Gastrocnemius medialis (tissue), 4 donors: ENCODE measurements around the gene LAMB2. TPM values are rescaled to one million over a fixed set of nuclear protein-coding genes. Genes with fewer than 3 reads are reported as not detected.

Source experiments
- ATAC-seq, 2 donors: fragments of 150-250 bp; one replicate each; pipeline ENCODE4 v1.9.1; 2016
- DNase-seq, 2 donors: peaks; one replicate each; pipeline ENCODE4 v3.0.0-alpha.2; 2019
- H3K27ac ChIP-seq, 4 donors: fragments of 200-600 bp; sonication (generic); 1 replicate in 1 of 4; 2 replicates in 3 of 4; pipeline ENCODE4 v1.5.1; 2016 to 2018; ENCODE audit warnings: mild to moderate bottlenecking in 2 of 4, moderate library complexity in 1 of 4
- H3K27me3 ChIP-seq, 3 donors: fragments of 200-600 bp; sonication (generic) in 2 of 3; 1 replicate in 1 of 3; 2 replicates in 2 of 3; pipeline versions ENCODE4 v1.5.1 to v1.6.0; 2016 to 2019; ENCODE audit warnings: mild to moderate bottlenecking in 1 of 3, moderate library complexity in 1 of 3
- H3K36me3 ChIP-seq, 2 donors: fragments of 200-600 bp; sonication (generic) in 1 of 2; one replicate each; pipeline ENCODE4 v1.5.1; 2017 to 2018
- H3K4me1 ChIP-seq, 2 donors: fragments of 200-600 bp; sonication (generic) in 1 of 2; one replicate each; pipeline ENCODE4 v1.5.1; 2016 to 2017; ENCODE audit warnings: mild to moderate bottlenecking in 2 of 2
- H3K4me3 ChIP-seq, 4 donors: fragments of 200-600 bp; sonication (generic) in 3 of 4; 1 replicate in 1 of 4; 2 replicates in 3 of 4; pipeline ENCODE4 v1.5.1; 2016 to 2019; ENCODE audit warnings: mild to moderate bottlenecking in 2 of 4
- H3K9me3 ChIP-seq, 3 donors: fragments of 200-600 bp; sonication (generic) in 2 of 3; 1 replicate in 1 of 3; 2 replicates in 2 of 3; pipeline ENCODE4 v1.5.1; 2016 to 2019
- CTCF ChIP-seq, 5 experiments: fragments of 450-650 bp in 3 of 5; fragments of 200-600 bp in 2 of 5; sonication (generic) in 2 of 5; IDR thresholded peaks in 4 of 5; conservative IDR thresholded peaks in 1 of 5; 1 replicate in 4 of 5; 2 replicates in 1 of 5; pipeline ENCODE4 v1.5.1; 2016 to 2019; ENCODE audit warnings: antibody characterized with exemption in 5 of 5, mild to moderate bottlenecking in 3 of 5, moderate library complexity in 3 of 5
- POLR2A ChIP-seq, 2 donors: fragments of 450-650 bp; IDR thresholded peaks; one replicate each; pipeline ENCODE4 v1.6.1; 2017; ENCODE audit warnings: antibody characterized with exemption in 2 of 2, mild to moderate bottlenecking in 2 of 2, moderate library complexity in 2 of 2
- in situ Hi-C, 4 donors: fragments of 200-750 bp; cut with MboI; loops; one replicate each; pipeline versions ENCODE4 v1.15.0 to v1.8.0; 2017; ENCODE audit warnings: low sequenced_read_pairs in 4 of 4
- intact Hi-C: fragments of 100-400 bp; cut with DNase I; formaldehyde crosslinking; loops from one replicate; pipeline ENCODE4 v1.15.1; 2023; ENCODE audit warnings: low total_unique reads
- total RNA-seq, 4 donors: library from RNA; depleted of rRNA; stranded (reverse); fragments of >200 nt; gene quantifications; one replicate each; pipeline versions ENCODE4 v1.1.0 to v1.2.3, GENCODE V29; 2016

LAMB2 gene
- total RNA-seq = 100 to 1,000 TPM; 154 to 355 (median 243) TPM

DNA sequence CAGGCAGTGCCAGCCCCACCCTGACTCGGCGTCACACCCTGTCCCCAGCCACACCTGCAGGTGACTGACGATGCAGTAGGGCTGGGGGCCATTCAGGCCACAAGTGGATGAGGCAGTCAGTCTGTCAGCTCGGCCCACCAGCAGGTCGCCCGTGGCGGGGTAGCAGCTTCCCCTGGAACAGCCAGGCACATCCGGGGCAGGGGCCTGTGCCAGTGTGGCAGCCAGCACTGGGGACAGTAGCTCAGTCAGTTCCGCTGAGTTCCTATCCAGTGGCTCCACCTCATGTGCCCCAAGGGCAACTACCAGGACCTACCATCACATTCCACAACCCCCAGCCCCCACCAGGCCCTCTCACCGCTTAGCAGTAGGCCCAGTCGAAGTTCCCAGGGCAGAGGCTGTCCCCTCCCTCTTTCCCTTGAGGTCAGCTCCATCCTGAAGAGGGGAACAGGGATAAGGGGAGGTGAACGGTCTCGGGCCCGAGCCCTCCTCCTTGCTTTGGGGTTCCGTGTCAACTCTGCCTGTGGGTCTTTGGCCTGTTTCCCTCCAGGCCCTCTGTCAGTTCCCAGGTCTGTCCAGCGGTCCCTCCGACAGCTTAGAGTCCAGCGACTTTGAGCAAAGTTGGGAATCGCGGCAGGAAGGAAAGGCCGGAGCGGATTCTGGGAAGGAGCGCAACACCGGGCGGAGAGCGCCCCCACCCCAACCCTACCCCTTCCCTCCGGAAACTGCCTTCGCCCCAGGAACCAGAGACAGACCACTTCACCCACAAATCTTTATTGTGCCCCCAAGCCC is at the start of gene LAMB2:
Gene LAMB2, minus strand, starts transcription at position 614 of the 789 bp plus-strand sequence. Its CDS starts 183 bp downstream, at position 431.
- Histone ChIP-seq H3K4me3 (peak within 1 kb of the TSS; percentile 79 to 100 (median 90)), H3K36me3 (peaks cover 0 to 21% of the 10 kb centered on the region in 2 donors), H3K27ac (peak within 1 kb of the TSS; percentile 90 to 96 (median 94)), H3K27me3 (no peaks in the 10 kb centered on the region), H3K4me1 (peaks cover 19 to 42% of the 10 kb centered on the region in 2 donors), H3K9me3 (no peaks in the 10 kb centered on the region)
- DNase-seq (peak; percentile 59 to 76), ATAC-seq (peak; percentile 86 to 93)
- intact Hi-C loops (loop anchor here (1.0 to 5.0 kb wide), 4 partner anchors 12 to 110 kb away; partner anchors contain the start of genes KLHDC8B, NDUFAF3, QRICH1 and USP19), in situ Hi-C loops (no loop called here)
- TF ChIP-seq POLR2A (IDR thresholded peaks at IDR 0.05) (peak; percentile 52 to 55), CTCF (IDR thresholded peaks at IDR 0.05 in 4 of 5, conservative IDR thresholded peaks at IDR 0.05 in 1 of 5) (peak in 1 of 5 experiments; percentile 9)

DNA sequence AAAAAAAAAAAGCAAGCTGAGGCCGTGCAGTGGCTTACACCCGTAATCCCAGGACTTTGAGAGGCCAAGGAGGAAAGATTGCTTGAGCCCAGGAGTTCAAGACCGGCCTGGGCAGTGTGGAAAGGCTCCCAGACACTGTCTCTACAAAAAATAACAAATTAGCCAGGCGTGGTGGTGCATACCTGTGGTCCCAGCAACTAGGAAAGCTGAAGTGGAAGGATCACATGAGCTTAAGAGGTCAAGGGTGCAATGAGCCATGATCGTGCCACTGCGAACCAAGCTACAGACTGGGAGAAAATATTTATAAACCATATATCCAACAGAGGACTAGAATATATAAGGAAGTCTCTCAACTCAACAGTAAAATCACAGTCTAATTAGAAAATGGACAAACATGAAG is 48.5 kb upstream of the LAMB2 start:
- H3K27me3 ChIP-seq = no peaks in the 10 kb centered on the region
- peaks cover 0 to 4% of the 10 kb centered on the region in 2 donors for H3K4me1 ChIP-seq
- peaks cover 0 to 4% of the 10 kb centered on the region in 2 donors for H3K36me3 ChIP-seq
- H3K27ac ChIP-seq = no peak overlapping the region
- in situ Hi-C loops = no loop called here
- H3K4me3 ChIP-seq = no peak overlapping the region
- intact Hi-C loops = no loop called here
- DNase-seq (no peak), ATAC-seq (no peak)
- H3K9me3 ChIP-seq = no peaks in the 10 kb centered on the region
- no peak for TF ChIP-seq POLR2A (IDR thresholded peaks at IDR 0.05)
- no peak for TF ChIP-seq CTCF (IDR thresholded peaks at IDR 0.05 in 4 of 5, conservative IDR thresholded peaks at IDR 0.05 in 1 of 5)

DNA sequence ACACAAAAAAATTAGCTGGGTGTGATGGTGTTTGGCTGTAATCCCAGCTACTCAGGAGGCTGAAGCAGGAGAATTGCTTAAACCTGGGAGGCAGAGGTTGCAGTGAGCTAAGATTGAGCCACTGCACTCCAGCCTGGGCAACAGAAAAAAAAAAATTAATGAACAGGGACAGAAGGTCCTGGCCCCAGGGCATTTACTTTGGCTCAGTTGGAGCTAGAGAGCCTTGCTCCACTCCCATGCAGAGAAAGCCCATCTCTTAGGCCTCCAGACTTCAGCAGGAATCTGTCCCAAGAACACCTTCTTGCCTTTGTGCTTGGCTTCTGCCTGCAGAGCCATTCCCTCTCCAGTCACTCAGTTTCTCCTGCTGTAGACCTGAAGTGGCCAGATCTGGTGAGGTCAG is 47.3 kb upstream of the LAMB2 start:
- peaks cover 0 to 17% of the 10 kb centered on the region in 2 donors for H3K36me3 ChIP-seq
- no peaks in the 10 kb centered on the region for H3K27me3 ChIP-seq
- peaks cover 0 to 4% of the 10 kb centered on the region in 2 donors for H3K4me1 ChIP-seq
- DNase-seq (no peak), ATAC-seq (no peak)
- in situ Hi-C loops (no loop called here), intact Hi-C loops (no loop called here)
- TF ChIP-seq POLR2A (IDR thresholded peaks at IDR 0.05) (no peak), CTCF (IDR thresholded peaks at IDR 0.05 in 4 of 5, conservative IDR thresholded peaks at IDR 0.05 in 1 of 5) (no peak)
- H3K27ac ChIP-seq = no peak overlapping the region
- H3K9me3 ChIP-seq = no peaks in the 10 kb centered on the region
- no peak overlapping the region for H3K4me3 ChIP-seq

DNA sequence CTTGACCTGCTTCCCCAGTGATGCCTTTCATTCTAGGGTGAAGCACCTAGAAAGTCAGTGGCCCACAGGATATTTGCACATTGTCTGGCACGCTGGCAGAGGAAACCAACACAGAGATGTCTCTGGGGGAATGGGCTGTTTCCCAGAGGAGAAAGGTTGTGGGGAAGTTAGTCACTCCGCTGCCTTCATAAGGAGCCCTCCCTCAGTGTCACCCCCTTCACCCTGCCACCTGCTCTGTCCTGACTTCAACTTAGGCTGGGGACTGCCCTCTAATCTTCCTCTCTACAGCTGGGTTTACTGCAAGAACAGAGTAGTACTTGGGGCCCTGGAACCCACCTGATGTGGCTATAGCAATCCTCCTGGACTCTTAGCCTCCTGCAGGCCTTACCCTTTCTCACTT is 44.2 kb upstream of the LAMB2 start:
- Histone ChIP-seq H3K4me3 (no peak overlapping the region), H3K27me3 (no peaks in the 10 kb centered on the region), H3K9me3 (no peaks in the 10 kb centered on the region), H3K4me1 (peaks cover 22 to 33% of the 10 kb centered on the region in 2 donors), H3K36me3 (peaks cover 0 to 30% of the 10 kb centered on the region in 2 donors), H3K27ac (peak overlapping the region in 2 of 4 donors; percentile 5 to 10)
- intact Hi-C loops = no loop called here
- no peak for ATAC-seq
- in situ Hi-C loops = loop anchor here in 1 of 4 donors (10.0 kb wide), 1 partner anchor 98 kb away; the partner anchor contains the start of gene C3orf62
- no peak for DNase-seq
- TF ChIP-seq CTCF (IDR thresholded peaks at IDR 0.05 in 4 of 5, conservative IDR thresholded peaks at IDR 0.05 in 1 of 5) (no peak), POLR2A (IDR thresholded peaks at IDR 0.05) (no peak)
